ENCODE data around the gene DUSP10.

DNA sequence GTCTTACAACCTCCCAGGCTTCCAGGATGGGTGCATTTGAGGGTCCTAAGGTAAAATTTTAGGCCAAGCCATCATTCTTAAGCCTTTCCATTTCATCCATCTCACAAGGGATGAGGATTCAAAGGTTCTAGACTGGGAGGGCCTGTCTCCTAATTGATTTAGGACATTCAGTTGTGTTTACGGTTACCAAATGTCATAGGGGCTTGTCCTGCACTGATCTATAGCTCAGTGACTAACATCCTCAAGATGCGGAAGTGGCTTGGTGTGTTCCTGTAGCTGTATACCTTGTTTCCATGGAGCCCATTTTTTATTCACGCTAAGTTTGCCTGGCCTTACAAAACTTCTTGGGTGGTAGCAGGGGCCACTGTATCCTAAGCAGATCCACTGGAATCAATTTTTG lies 52.8 kb downstream of the DUSP10 start:
- TF ChIP-seq, protein P1, sequence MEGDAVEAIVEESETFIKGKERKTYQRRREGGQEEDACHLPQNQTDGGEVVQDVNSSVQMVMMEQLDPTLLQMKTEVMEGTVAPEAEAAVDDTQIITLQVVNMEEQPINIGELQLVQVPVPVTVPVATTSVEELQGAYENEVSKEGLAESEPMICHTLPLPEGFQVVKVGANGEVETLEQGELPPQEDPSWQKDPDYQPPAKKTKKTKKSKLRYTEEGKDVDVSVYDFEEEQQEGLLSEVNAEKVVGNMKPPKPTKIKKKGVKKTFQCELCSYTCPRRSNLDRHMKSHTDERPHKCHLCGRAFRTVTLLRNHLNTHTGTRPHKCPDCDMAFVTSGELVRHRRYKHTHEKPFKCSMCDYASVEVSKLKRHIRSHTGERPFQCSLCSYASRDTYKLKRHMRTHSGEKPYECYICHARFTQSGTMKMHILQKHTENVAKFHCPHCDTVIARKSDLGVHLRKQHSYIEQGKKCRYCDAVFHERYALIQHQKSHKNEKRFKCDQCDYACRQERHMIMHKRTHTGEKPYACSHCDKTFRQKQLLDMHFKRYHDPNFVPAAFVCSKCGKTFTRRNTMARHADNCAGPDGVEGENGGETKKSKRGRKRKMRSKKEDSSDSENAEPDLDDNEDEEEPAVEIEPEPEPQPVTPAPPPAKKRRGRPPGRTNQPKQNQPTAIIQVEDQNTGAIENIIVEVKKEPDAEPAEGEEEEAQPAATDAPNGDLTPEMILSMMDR (IDR thresholded peaks at IDR 0.05) = no peak
- TF ChIP-seq ZFX (IDR thresholded peaks at IDR 0.05; ENCODE audit: borderline replicate concordance) = no peak
